ENCODE measurements around the gene KLRG1.

KLRG1 gene

DNA sequence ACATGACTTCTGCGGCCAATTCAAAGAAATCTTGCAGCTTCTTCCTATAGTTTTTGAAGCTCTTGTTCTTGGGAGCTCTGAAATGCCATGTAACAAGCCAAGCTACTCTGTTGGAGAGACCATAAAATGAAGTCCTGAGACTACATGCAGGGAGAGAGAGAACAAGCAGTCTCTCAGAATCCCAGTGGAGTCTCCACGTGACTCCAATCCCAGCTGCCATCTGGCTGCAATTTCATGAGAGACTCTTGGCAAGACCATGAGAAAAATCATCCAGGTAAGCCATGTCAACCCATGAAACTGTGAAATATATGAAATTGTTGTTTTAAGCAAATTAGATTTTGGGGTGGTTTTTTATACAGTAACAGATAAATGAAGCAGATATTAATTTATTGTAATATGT, 54.4 kb downstream of the KLRG1 start:
- no peak for DNase-seq

DNA sequence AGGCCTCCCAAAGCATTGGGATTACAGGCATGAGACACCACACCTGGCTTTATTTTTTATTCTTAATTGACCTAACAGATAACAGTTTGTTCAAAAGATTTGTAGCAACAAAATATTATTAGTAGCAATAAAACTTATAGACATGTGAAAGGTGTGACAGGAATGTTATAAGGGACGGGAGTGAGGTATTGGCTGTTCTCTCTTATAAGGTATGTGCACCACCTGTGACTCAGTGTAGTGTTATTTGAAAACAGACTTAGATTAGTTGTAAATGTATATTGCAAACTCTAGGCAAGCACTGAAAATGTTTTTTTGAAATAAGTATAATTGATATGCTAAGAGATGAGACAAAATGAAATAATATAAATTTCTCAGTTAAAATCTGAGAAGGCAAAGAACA, 57.8 kb downstream of the KLRG1 start:
- no peak for DNase-seq

- no peak for DNase-seq
These were observed 59.6 kb downstream of the KLRG1 start for GRCh38 chr12:9048930-9049329.

- DNase-seq, result no peak
These were observed 60.3 kb downstream of the KLRG1 start for GRCh38 chr12:9049520-9050133.

- DNase-seq, result no peak
These were observed 61.3 kb downstream of the KLRG1 start for GRCh38 chr12:9050521-9051157.

DNA sequence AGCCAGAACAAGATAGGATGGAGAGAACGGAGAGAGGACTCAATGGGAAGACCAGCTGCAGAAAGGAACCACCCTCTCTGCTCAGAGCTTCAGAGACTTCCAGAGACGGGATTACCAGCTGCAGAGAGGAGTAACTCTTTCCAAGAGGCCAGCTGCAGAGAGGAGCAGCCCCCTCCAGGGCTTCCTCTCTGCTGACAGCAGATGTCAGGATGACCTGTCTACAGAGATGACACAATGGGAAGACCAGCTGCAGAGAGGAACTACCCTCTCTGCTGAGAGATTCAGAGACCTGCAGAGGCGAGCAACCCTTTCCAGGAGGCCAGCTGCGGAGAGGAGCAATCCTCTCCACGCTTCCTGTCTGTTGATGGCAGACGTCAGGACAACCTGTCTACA, 61.8 kb downstream of the KLRG1 start:
- no peak for DNase-seq

GRCh38 chr12:9052610-9053009, 63.3 kb downstream of the KLRG1 start:
- DNase-seq, result no peak
